NB4 (cell line): ENCODE measurements around the gene C20orf204.

Source experiments
- POLR2A ChIP-seq: IDR thresholded peaks from 2 replicates; pipeline ENCODE4 v1.6.1; 2011; ENCODE audit warnings: mild to moderate bottlenecking; ENCODE audit not compliant: insufficient read length; ENCODE audit errors: extremely low read depth
- TF ChIP-seq, protein P1 (sequence below): IDR thresholded peaks from one replicate; pipeline ENCODE4 v1.5.1; 2012; ENCODE audit warnings: low read depth, low read length
- TF ChIP-seq, protein P2 (sequence below): IDR thresholded peaks from 2 replicates; pipeline ENCODE4 v1.6.1; 2011; ENCODE audit warnings: low read depth, low read length

- TF ChIP-seq, protein P1, sequence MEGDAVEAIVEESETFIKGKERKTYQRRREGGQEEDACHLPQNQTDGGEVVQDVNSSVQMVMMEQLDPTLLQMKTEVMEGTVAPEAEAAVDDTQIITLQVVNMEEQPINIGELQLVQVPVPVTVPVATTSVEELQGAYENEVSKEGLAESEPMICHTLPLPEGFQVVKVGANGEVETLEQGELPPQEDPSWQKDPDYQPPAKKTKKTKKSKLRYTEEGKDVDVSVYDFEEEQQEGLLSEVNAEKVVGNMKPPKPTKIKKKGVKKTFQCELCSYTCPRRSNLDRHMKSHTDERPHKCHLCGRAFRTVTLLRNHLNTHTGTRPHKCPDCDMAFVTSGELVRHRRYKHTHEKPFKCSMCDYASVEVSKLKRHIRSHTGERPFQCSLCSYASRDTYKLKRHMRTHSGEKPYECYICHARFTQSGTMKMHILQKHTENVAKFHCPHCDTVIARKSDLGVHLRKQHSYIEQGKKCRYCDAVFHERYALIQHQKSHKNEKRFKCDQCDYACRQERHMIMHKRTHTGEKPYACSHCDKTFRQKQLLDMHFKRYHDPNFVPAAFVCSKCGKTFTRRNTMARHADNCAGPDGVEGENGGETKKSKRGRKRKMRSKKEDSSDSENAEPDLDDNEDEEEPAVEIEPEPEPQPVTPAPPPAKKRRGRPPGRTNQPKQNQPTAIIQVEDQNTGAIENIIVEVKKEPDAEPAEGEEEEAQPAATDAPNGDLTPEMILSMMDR: no peak
- no peak for TF ChIP-seq POLR2A
- TF ChIP-seq, protein P2, sequence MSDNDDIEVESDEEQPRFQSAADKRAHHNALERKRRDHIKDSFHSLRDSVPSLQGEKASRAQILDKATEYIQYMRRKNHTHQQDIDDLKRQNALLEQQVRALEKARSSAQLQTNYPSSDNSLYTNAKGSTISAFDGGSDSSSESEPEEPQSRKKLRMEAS: no peak
Measured at GRCh38 chr20:64075556-64075955, 39.6 kb downstream of the C20orf204 start.
